ENCODE measurements around the gene PRR29. TPM values are rescaled to one million over a fixed set of nuclear protein-coding genes. Genes with fewer than 3 reads are reported as not detected.

PRR29 gene
- total RNA-seq, 1 donor from 2014 or later = 0.17 TPM

DNA sequence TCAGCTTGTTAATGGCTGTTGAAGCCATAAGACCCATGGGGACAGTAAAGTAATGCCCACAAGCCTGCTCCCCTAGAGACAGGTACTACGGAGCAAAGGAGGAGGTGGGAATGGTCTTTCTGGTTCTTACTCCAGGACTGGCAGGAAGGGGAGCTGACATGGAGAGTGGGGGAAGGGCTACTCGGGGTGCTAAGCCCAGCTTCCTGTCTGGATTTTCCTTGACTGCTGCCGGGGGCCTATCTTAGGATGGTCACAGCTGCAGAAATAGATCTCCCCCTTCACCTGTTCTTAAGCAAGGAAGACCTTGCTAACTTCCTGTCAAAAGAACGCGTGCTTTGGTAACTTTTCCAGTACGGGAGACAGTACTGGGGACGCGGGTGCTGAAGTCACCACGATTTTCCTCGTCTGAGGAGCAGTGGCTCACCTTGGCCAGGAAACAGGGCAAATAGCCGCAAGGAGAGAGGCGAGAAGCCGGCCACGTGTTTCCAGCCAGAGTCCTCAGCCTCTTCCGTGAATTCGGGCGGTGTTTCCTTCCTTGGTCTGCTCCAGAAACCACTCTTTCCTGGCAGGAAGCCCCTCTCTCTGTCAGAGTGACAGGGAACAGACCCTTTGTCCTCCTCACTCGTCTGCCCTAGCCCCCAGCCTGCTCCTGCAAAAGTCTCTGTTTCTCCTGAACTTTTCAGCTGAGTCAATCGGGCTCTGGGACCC, 656 bp upstream of the PRR29 start:
- H3K4me3 ChIP-seq (ENCODE audit: low read depth, low read length) = peak overlapping the region; percentile 65
- no peak for DNase-seq (ENCODE audit: low read depth)
- TF ChIP-seq, protein P1, sequence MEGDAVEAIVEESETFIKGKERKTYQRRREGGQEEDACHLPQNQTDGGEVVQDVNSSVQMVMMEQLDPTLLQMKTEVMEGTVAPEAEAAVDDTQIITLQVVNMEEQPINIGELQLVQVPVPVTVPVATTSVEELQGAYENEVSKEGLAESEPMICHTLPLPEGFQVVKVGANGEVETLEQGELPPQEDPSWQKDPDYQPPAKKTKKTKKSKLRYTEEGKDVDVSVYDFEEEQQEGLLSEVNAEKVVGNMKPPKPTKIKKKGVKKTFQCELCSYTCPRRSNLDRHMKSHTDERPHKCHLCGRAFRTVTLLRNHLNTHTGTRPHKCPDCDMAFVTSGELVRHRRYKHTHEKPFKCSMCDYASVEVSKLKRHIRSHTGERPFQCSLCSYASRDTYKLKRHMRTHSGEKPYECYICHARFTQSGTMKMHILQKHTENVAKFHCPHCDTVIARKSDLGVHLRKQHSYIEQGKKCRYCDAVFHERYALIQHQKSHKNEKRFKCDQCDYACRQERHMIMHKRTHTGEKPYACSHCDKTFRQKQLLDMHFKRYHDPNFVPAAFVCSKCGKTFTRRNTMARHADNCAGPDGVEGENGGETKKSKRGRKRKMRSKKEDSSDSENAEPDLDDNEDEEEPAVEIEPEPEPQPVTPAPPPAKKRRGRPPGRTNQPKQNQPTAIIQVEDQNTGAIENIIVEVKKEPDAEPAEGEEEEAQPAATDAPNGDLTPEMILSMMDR (conservative IDR thresholded peaks at IDR 0.05; ENCODE audit: low read depth, low read length) = no peak

- no peak for DNase-seq (ENCODE audit: low read depth)
- peak overlapping the region; percentile 65 for H3K4me3 ChIP-seq (ENCODE audit: low read depth, low read length)
- TF ChIP-seq, protein P1 (conservative IDR thresholded peaks at IDR 0.05; ENCODE audit: low read depth, low read length) = no peak
These were observed 849 bp downstream of the PRR29 start for GRCh38 chr17:63998721-63999679.

- no peak overlapping the region for H3K4me3 ChIP-seq (ENCODE audit: low read depth, low read length)
These were observed 1.8 kb downstream of the PRR29 start for GRCh38 chr17:63999680-64000531.

GRCh38 chr17:64001091-64001579, 3.0 kb downstream of the PRR29 start:
- TF ChIP-seq, protein P1 (conservative IDR thresholded peaks at IDR 0.05; ENCODE audit: low read depth, low read length) = no peak
- no peak for DNase-seq (ENCODE audit: low read depth)
- no peak overlapping the region for H3K4me3 ChIP-seq (ENCODE audit: low read depth, low read length)

More at GRCh38 chr17:63999680-64000531, 1.8 kb downstream of the PRR29 start:
- DNase-seq (ENCODE audit: low read depth) = no peak
- TF ChIP-seq, protein P1 (conservative IDR thresholded peaks at IDR 0.05; ENCODE audit: low read depth, low read length) = no peak

DNA sequence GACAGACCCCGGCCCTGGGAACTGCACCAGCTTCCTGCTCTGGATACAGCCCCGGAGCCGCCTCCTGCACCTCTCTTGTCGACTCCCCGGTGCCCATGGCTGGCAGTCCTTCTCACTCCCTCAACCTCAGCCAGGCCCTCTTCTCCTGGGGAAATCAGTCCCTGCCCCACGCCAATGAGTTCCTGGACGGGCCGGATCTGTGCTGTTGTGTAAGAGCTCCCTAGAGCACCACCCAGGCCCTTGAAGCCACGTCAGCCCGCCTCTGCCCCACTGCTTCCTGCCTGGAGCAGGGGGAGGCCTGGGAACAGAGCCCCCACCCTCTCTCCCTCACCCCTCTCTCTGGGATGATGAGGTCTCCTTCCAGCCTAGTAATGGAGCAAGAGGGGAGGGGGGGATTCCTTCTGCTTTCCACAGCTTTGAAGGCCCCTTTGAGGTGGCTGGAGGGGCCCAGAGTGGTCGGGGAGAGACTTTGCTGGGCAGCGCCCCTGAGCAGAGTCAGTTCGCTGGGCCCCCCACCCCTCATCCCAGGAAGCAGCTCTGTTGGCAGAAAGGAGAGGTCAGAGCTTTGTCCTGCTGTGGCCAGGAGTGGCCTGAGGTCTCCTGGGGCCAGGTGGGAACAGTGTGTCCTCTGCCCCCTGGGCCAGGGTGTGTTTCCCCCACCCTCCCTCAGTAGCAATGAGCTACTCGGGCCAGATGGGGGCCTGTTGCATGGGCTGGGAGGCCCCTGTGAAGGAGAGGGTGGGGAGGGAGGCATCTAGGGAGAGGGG, 3.8 kb downstream of the PRR29 start:
- H3K4me3 ChIP-seq (ENCODE audit: low read depth, low read length) = no peak overlapping the region
- DNase-seq (ENCODE audit: low read depth) = no peak
- TF ChIP-seq, protein P1 (conservative IDR thresholded peaks at IDR 0.05; ENCODE audit: low read depth, low read length) = no peak

Data from epithelial cell of proximal tubule (primary cell).